Retinal pigment epithelial cell (primary cell): ENCODE measurements around the gene GRM8.

Source experiments
- DNase-seq: peaks from one replicate; pipeline ENCODE4 v3.0.0-alpha.2; 2010; ENCODE audit warnings: low read depth
- H3K4me3 ChIP-seq: 2 replicates; pipeline ENCODE4 v1.5.1; 2011; ENCODE audit warnings: mild to moderate bottlenecking, low read length, control low read depth, moderate library complexity
- TF ChIP-seq, protein P1 (sequence below): conservative IDR thresholded peaks from 2 replicates; pipeline ENCODE4 v1.5.1; 2011; ENCODE audit warnings: low read depth, low read length, control low read depth, inconsistent platforms

The GRM8 gene

DNA sequence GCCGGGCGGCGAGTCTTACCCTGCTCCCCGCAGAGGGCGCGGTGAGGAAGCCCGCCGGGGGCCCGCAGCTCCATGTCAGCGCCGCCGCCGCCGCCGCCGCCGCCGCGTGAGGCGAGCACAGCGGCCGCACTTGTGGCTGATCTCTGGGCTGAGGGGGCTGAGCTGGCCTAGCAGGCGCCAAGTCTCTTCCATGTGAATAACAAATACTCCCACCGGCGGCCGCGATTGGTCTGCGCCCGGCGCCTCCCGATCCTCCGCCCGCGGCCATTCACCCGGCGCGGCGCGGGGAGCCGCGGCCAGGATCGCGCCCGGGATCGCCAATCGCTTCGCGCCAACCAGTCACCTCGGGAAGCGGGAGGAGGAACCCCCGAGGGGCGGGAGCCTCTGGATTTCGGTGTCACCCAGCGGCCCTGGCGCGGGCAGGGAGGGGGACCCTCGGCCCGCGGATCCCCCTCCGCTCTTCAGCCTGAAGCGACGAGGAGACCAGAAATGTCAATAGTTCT lies at the start of gene GRM8:
Gene GRM8, minus strand, starts transcription at position 164 of the 503 bp plus-strand sequence.
- H3K4me3 ChIP-seq, result peak within 1 kb of the TSS; percentile 65
- TF ChIP-seq, protein P1, sequence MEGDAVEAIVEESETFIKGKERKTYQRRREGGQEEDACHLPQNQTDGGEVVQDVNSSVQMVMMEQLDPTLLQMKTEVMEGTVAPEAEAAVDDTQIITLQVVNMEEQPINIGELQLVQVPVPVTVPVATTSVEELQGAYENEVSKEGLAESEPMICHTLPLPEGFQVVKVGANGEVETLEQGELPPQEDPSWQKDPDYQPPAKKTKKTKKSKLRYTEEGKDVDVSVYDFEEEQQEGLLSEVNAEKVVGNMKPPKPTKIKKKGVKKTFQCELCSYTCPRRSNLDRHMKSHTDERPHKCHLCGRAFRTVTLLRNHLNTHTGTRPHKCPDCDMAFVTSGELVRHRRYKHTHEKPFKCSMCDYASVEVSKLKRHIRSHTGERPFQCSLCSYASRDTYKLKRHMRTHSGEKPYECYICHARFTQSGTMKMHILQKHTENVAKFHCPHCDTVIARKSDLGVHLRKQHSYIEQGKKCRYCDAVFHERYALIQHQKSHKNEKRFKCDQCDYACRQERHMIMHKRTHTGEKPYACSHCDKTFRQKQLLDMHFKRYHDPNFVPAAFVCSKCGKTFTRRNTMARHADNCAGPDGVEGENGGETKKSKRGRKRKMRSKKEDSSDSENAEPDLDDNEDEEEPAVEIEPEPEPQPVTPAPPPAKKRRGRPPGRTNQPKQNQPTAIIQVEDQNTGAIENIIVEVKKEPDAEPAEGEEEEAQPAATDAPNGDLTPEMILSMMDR, result no peak
- no peak for DNase-seq

DNA sequence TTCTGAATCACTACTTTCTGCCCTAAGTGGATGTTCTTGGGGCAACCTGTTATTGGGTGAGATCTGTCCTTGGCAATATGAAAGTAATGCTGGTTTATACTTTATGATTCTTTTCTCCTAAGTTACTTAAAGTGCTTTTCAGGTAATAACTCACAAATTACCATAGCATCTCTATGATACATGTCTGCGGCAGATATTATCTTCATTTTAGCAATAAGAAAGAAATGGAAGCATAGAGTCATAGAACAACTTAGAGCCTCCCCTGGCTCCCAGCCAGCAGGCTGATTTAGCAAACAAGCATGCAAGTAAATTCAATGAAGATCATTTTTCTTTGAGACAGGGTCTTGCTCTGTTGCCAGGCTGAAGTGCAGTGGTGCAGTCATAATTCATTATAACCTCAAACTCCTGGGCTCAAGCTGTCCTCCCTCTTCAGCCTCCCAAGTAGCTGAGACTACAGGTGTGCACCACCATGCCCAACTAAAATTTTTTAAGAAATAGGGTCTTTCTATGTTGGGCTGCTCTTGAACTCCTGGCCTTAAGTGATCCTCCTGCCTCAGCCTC lies 38.1 kb upstream of the GRM8 start:
- DNase-seq, result no peak
- TF ChIP-seq, protein P1, result no peak
- no peak overlapping the region for H3K4me3 ChIP-seq

- TF ChIP-seq, protein P1, result no peak
- DNase-seq, result no peak
- H3K4me3 ChIP-seq, result no peak overlapping the region
Observed at GRCh38 chr7:127290116-127290655, 37.4 kb upstream of the GRM8 start.

GRCh38 chr7:127287133-127287532 lies 34.4 kb upstream of the GRM8 start:
- TF ChIP-seq, protein P1, result no peak
- no peak overlapping the region for H3K4me3 ChIP-seq
- DNase-seq, result no peak

- DNase-seq, result no peak
- H3K4me3 ChIP-seq, result no peak overlapping the region
- TF ChIP-seq, protein P1, result no peak
Observed at GRCh38 chr7:127270093-127270492, 17.4 kb upstream of the GRM8 start.

DNA sequence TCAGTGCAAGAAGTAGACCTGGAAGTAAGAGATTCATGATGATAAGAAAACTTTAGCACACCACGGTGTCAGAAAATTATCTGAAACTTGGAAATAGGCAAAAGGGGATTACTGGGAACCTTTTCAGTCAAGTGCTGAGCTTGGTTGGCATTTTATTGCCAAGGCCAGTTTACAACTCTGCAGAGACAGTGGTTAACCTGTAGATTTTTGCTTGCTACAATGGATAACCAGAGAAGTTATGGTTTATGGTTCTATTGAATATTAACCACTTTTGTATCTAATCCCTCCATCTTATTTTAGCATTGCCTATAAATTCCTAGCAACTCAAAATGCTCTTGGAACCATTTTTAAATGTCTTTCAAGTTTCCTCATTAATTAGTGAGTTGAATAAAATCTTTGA lies 13.3 kb upstream of the GRM8 start:
- H3K4me3 ChIP-seq, result no peak overlapping the region
- TF ChIP-seq, protein P1, result no peak
- DNase-seq, result no peak

- DNase-seq, result no peak
- no peak overlapping the region for H3K4me3 ChIP-seq
- TF ChIP-seq, protein P1, result no peak
Observed at GRCh38 chr7:127264219-127264618, 11.5 kb upstream of the GRM8 start.
